ENCODE results near the gene STXBP1. TPM values are rescaled to one million over a fixed set of nuclear protein-coding genes. Genes with fewer than 3 reads are reported as not detected.

STXBP1 gene
- total and polyA plus RNA-seq, 2 of the 8 experiments (the other 6 are each of a cell fraction or from before 2014, with no cell fraction given): 11.5 to 60.9 TPM

- no peak overlapping the region for H3K4ac ChIP-seq (replicated peaks; ENCODE audit: insufficient read length, low read depth, low read length)
- no peak overlapping the region for H2BK5ac ChIP-seq (ENCODE audit: low read depth, low read length)
- no peak overlapping the region for H2AFZ ChIP-seq (ENCODE audit: low read length)
- H3K27me3 ChIP-seq (replicated peaks in 1 of 4; ENCODE audit: control insufficient read depth in 3 of 4, extremely low read depth in 1 of 4, insufficient read depth in 3 of 4, low read length in 3 of 4): no peaks in the 10 kb centered on the region
- H3K27ac ChIP-seq (ENCODE audit: low read depth, low read length): no peak overlapping the region
- no peak overlapping the region for H2BK120ac ChIP-seq (replicated peaks; ENCODE audit: low read depth, low read length)
- H3K4me3 ChIP-seq (ENCODE audit: extremely low read depth in 1 of 4, insufficient read depth in 2 of 4, low read depth in 3 of 4, low read length in 4 of 4): no peak overlapping the region
- no peak overlapping the region for H3K56ac ChIP-seq (replicated peaks; ENCODE audit: insufficient read length, low read depth, low read length)
- no peaks in the 10 kb centered on the region for H3K79me2 ChIP-seq (ENCODE audit: control insufficient read depth in 1 of 2, insufficient read depth in 2 of 2, low read length in 2 of 2)
- no peak overlapping the region for H2BK12ac ChIP-seq (ENCODE audit: low read depth, low read length)
- H4K8ac ChIP-seq (ENCODE audit: extremely low read depth, insufficient read depth, low read length): no peak overlapping the region
- CTCF ChIA-PET (ENCODE audit: partially characterized antibody): interaction anchor here (0.9 to 2.9 kb wide), 7 partner anchors 11 to 194 kb away, joined by 3 to 11 read pairs (median 3); partner anchors contain the start of gene TOR2A
- no peaks in the 10 kb centered on the region for H3K79me1 ChIP-seq (ENCODE audit: low read depth, low read length)
- H3K18ac ChIP-seq (ENCODE audit: extremely low read depth, low read length): no peak overlapping the region
- H4K91ac ChIP-seq (replicated peaks; ENCODE audit: insufficient read length, low read length): no peak overlapping the region
- H3K23ac ChIP-seq (ENCODE audit: insufficient read length): no peak overlapping the region
- H2BK20ac ChIP-seq (ENCODE audit: low read length): no peak overlapping the region
- H3K4me1 ChIP-seq (replicated peaks in 1 of 4; ENCODE audit: control insufficient read depth in 3 of 4, insufficient read depth in 4 of 4, low read length in 3 of 4): no peaks in the 10 kb centered on the region
- POLR2A ChIA-PET (ENCODE audit: partially characterized antibody): no interaction called here
- no peak overlapping the region for H2AK5ac ChIP-seq (ENCODE audit: low read depth, low read length)
- no peaks in the 10 kb centered on the region for H3K23me2 ChIP-seq (ENCODE audit: low read depth, low read length)
- DNase-seq (ENCODE audit: low read depth in 1 of 2, low spot score in 2 of 2): no peak
- H3K9ac ChIP-seq (replicated peaks in 1 of 4; ENCODE audit: extremely low read depth in 1 of 4, low read depth in 3 of 4, low read length in 3 of 4): no peak overlapping the region
- WGBS, 2 experiments (ENCODE audit: extremely low coverage in 1 of 2, insufficient coverage in 1 of 2, insufficient read length in 1 of 2, insufficient replicate concordance in 2 of 2, low coverage in 1 of 2, low lambda C conversion rate in 2 of 2, missing lambda C conversion rate in 1 of 2): 91% methylated on average over 23 of the region's 23 CpGs; no CpG with 5 or more reads in 1 of the 2 experiments
- peaks cover 2 to 39% (median 17%) of the 10 kb centered on the region in 4 experiments; a peak in 5 of 8 replicates for H3K36me3 ChIP-seq (ENCODE audit: control insufficient read depth in 2 of 4, insufficient read depth in 4 of 4, low read length in 3 of 4)
- H4K20me1 ChIP-seq (replicated peaks in 1 of 2; ENCODE audit: control insufficient read depth in 1 of 2, insufficient read depth in 2 of 2, low read length in 2 of 2): peaks cover 0 to 2% of the 10 kb centered on the region in 2 experiments
- FAIRE-seq: no peak
- H3K4me2 ChIP-seq (ENCODE audit: insufficient read depth in 1 of 2, low read depth in 2 of 2, low read length in 2 of 2): no peak overlapping the region
- H4K5ac ChIP-seq (ENCODE audit: insufficient read length, low read depth, low read length): no peak overlapping the region
- no peaks in the 10 kb centered on the region for H3K9me3 ChIP-seq (ENCODE audit: insufficient read depth in 2 of 2, low read depth in 1 of 2, low read length in 1 of 2)
- H2BK15ac ChIP-seq (ENCODE audit: low read length): no peak overlapping the region
- H3K14ac ChIP-seq (ENCODE audit: insufficient read length): no peak overlapping the region
- TF ChIP-seq TEAD4 (IDR thresholded peaks at IDR 0.05; ENCODE audit: low read depth, low read length) (no peak), MAFK (IDR thresholded peaks at IDR 0.05; ENCODE audit: low read depth, low read length) (no peak), CTBP2 (IDR thresholded peaks at IDR 0.05; ENCODE audit: borderline replicate concordance, insufficient read depth, insufficient read length, low read length) (no peak), POLR2A (IDR thresholded peaks at IDR 0.05; ENCODE audit: control extremely low read depth in 1 of 2, low read depth in 2 of 2, low read length in 2 of 2) (no peak), ZNF274 (IDR thresholded peaks at IDR 0.05; ENCODE audit: borderline replicate concordance, extremely low read depth, low read length) (no peak), SIN3A (conservative IDR thresholded peaks at IDR 0.05 in 1 of 2, IDR thresholded peaks at IDR 0.05 in 1 of 2; ENCODE audit: low read depth in 1 of 2, low read length in 2 of 2) (no peak), YY1 (IDR thresholded peaks at IDR 0.05; ENCODE audit: low read depth, low read length) (no peak), HDAC2 (IDR thresholded peaks at IDR 0.05; ENCODE audit: borderline replicate concordance in 1 of 2, low read depth in 2 of 2, low read length in 2 of 2) (no peak), RXRA (IDR thresholded peaks at IDR 0.05; ENCODE audit: insufficient read depth, low read depth, low read length) (no peak), BRCA1 (IDR thresholded peaks at IDR 0.05; ENCODE audit: low read depth, low read length) (no peak)
- TF ChIP-seq, protein P1, sequence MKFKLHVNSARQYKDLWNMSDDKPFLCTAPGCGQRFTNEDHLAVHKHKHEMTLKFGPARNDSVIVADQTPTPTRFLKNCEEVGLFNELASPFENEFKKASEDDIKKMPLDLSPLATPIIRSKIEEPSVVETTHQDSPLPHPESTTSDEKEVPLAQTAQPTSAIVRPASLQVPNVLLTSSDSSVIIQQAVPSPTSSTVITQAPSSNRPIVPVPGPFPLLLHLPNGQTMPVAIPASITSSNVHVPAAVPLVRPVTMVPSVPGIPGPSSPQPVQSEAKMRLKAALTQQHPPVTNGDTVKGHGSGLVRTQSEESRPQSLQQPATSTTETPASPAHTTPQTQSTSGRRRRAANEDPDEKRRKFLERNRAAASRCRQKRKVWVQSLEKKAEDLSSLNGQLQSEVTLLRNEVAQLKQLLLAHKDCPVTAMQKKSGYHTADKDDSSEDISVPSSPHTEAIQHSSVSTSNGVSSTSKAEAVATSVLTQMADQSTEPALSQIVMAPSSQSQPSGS (IDR thresholded peaks at IDR 0.05; ENCODE audit: low read length): no peak
These were observed 70.5 kb downstream of the STXBP1 start for GRCh38 chr9:127682351-127683136.
